Common myeloid progenitor, CD34-positive (primary cell): ENCODE results near the gene NUCKS1.
A peak's percentile ranks its signal among the peaks of the same experiment; 100 is the strongest.

Source experiments
- CTCF ChIA-PET: fragments of 350-600 bp; sonication (Branson Sonifier 250); formaldehyde crosslinking; loops from one replicate; lab custom pipeline; 2021; ENCODE audit warnings: antibody characterized with exemption; lab: Charles Lee
- POLR2A ChIA-PET: fragments of 350-600 bp; sonication (Branson Sonifier 250); formaldehyde crosslinking; loops from one replicate; lab custom pipeline; 2021; ENCODE audit warnings: antibody characterized with exemption; lab: Charles Lee
- DNase-seq, 3 donors: peaks; one replicate each; pipeline versions ENCODE4 v3.0.0 to v3.0.0-alpha.2; 2013
- H3K27ac ChIP-seq, 2 experiments: 1 replicate in 1 of 2; 2 replicates in 1 of 2; pipeline ENCODE4 v1.7.0; 2013; ENCODE audit warnings: inconsistent platforms in 2 of 2, low read length in 2 of 2, mild to moderate bottlenecking in 2 of 2, low read depth in 1 of 2, moderate library complexity in 1 of 2; ENCODE audit not compliant: severe bottlenecking in 2 of 2, insufficient read depth in 1 of 2, poor library complexity in 1 of 2
- H3K27me3 ChIP-seq, 5 experiments: replicated peaks in 2 of 5; 1 replicate in 3 of 5; 2 replicates in 2 of 5; pipeline versions ENCODE4 v1.6.1 to v1.7.0; 2013; ENCODE audit warnings: low read length in 4 of 5, mild to moderate bottlenecking in 2 of 5, moderate library complexity in 2 of 5, inconsistent platforms in 1 of 5; ENCODE audit not compliant: insufficient read depth in 5 of 5, control insufficient read depth in 4 of 5
- H3K36me3 ChIP-seq, 4 experiments: 1 replicate in 2 of 4; 2 replicates in 2 of 4; pipeline versions ENCODE4 v1.6.1 to v1.7.0; 2013; ENCODE audit warnings: low read length in 3 of 4, control low read depth in 1 of 4, mild to moderate bottlenecking in 1 of 4; ENCODE audit not compliant: control insufficient read depth in 4 of 4, insufficient read depth in 4 of 4
- H3K4me1 ChIP-seq, 4 experiments: 1 replicate in 3 of 4; 2 replicates in 1 of 4; pipeline versions ENCODE4 v1.6.1 to v1.7.1; 2013; ENCODE audit warnings: low read length in 3 of 4, mild to moderate bottlenecking in 3 of 4, control low read depth in 1 of 4, inconsistent platforms in 1 of 4, moderate library complexity in 1 of 4; ENCODE audit not compliant: control insufficient read depth in 4 of 4, insufficient read depth in 4 of 4; ENCODE audit errors: control extremely low read depth in 1 of 4
- H3K4me3 ChIP-seq, 7 experiments: 1 replicate in 4 of 7; 2 replicates in 3 of 7; pipeline versions ENCODE4 v1.5.1 to v1.7.0; 2013; ENCODE audit warnings: mild to moderate bottlenecking in 7 of 7, low read length in 6 of 7, moderate library complexity in 6 of 7, inconsistent platforms in 2 of 7, low read depth in 2 of 7, control low read depth in 1 of 7; ENCODE audit not compliant: insufficient read depth in 4 of 7, control insufficient read depth in 1 of 7; ENCODE audit errors: extremely low read depth in 1 of 7
- H3K9me3 ChIP-seq, 5 experiments: 1 replicate in 4 of 5; 2 replicates in 1 of 5; pipeline versions ENCODE4 v1.6.1 to v1.7.1; 2013; ENCODE audit warnings: low read length in 4 of 5, mild to moderate bottlenecking in 2 of 5, inconsistent platforms in 1 of 5, low read depth in 1 of 5, moderate library complexity in 1 of 5; ENCODE audit not compliant: control insufficient read depth in 4 of 5, insufficient read depth in 2 of 5; ENCODE audit errors: control extremely low read depth in 1 of 5
- WGBS: methylation state at CpG from one replicate; pipeline ENCODE4 v1.1.5; 2013; ENCODE audit not compliant: insufficient coverage; 5-methylcytosine and 5-hydroxymethylcytosine counted together

The NUCKS1 gene

DNA sequence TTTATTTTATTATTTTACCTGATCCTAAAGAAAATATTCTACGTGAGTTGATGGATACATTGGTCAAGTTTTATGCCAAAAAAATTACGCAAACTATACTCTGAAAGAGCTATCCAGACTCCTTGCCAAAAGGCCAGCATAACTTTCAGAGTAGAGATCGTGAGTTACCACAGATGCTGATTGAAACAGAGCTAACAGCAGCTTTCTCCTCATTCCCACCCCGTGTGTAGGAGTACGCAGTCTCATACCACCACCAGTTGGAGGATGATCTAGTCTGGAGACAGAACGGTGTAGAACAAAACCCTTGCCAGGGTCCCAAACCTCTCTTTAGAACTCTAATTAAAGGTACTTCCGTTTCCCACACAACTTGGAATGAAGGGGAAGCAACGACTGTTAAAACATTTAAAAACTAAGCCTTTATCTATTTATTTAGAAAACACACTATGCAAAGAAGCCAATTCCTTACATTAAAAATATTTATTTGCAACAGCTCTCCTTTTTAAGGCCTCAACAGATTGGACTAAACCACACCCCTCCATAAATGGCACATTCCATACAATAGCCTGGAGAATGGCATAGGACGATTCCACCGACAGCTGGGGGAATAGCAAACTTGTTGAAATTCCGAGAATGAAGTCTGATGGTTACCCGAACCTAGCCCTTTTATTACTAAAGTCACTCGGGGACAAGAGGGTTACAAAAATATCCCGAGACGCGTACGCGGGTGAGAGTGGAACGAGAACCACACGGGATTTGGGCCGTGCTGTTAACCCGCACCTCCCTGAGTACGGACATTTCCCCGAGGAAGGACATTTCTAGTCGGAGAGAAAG, 1.4 kb downstream of the NUCKS1 start:
- Histone ChIP-seq H3K4me1 (peaks cover 13 to 35% (median 19%) of the 10 kb centered on the region in 4 experiments), H3K27me3 (no peaks in the 10 kb centered on the region), H3K4me3 (peak overlapping the region; percentile 82 to 99 (median 94)), H3K36me3 (peaks cover 0 to 14% (median 1%) of the 10 kb centered on the region in 4 experiments), H3K9me3 (no peaks in the 10 kb centered on the region), H3K27ac (peak overlapping the region; percentile 91 to 98)
- 4% methylated on average over 18 of the region's 25 CpGs for WGBS
- ChIA-PET CTCF (interaction anchor here (0.5 to 1.7 kb wide), 6 partner anchors 11 to 91 kb away, joined by 3 to 6 read pairs (median 4); no protein-coding TSS in a partner anchor), POLR2A (interaction anchor here (0.6 to 1.2 kb wide), 5 partner anchors 11 to 73 kb away, joined by 3 to 7 read pairs (median 4); partner anchors contain the start of gene RAB29)
- DNase-seq = peak; percentile 71 to 87 (median 83)

DNA sequence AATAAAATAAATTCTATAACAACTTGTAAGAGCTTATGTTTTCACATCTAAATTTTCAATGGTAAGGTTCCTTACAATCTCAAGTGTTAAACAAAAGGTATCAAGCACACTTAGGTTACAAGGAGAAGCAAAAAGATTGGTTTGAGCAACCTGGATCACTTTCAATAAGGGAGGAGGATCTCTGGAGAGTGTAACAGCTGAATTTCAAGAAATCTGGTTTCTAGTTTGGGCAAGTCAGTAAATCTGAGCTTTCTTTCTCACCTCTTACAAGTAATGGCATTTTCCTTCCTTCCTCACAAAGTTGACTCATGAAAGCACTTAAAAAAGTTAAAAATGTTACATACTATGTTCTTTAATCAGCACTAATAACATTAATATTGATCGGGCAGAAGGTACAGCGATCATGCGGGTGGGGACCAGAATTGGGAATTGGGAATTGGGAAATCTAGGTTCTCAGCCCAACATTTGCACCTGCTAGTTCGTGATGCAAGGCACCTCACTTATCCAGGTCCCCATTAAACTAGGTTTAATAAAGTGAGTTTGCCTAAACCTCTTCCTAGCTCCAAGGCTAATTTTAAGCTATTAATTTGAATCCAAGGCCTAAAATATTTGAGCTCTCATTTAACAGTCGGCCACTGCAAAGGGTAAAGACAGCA, 3.1 kb downstream of the NUCKS1 start:
- H3K27ac ChIP-seq = no peak overlapping the region
- CTCF ChIA-PET = interaction anchor here (0.9 to 3.1 kb wide), 9 partner anchors 8 to 231 kb away, joined by 3 to 9 read pairs (median 4); no protein-coding TSS in a partner anchor
- POLR2A ChIA-PET = no interaction called here
- H3K9me3 ChIP-seq = no peaks in the 10 kb centered on the region
- peaks cover 0 to 14% (median 2%) of the 10 kb centered on the region in 4 experiments for H3K36me3 ChIP-seq
- H3K4me1 ChIP-seq = peaks cover 13 to 39% (median 21%) of the 10 kb centered on the region in 4 experiments
- peak overlapping the region in 4 of 7 experiments; percentile 1 to 92 (median 51) for H3K4me3 ChIP-seq
- no peak for DNase-seq
- 92% methylated on average over 4 of the region's 5 CpGs for WGBS
- H3K27me3 ChIP-seq = no peaks in the 10 kb centered on the region

DNA sequence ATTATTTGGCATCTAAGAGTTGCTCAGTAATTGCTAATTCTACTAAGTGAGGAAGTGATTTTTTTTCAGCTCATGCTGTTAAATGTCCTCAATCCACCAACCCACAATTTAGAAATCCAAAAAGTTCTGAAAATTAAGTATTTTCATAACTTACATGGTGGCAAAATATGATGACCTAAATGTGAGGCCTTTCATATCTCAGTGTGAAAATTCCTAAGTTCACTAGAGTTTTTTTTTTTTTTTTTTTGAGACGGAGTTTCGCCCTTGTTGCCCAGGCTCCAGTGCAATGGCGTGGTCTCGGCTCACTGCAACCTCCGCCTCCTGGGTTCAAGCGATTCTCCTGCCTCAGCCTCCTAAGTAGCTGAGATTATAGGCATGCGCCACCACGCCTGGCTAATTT, 5.6 kb downstream of the NUCKS1 start:
- Histone ChIP-seq H3K9me3 (no peaks in the 10 kb centered on the region), H3K27ac (no peak overlapping the region), H3K4me3 (no peak overlapping the region), H3K4me1 (peaks cover 9 to 37% (median 21%) of the 10 kb centered on the region in 4 experiments), H3K36me3 (peaks cover 2 to 31% (median 3%) of the 10 kb centered on the region in 4 experiments), H3K27me3 (no peaks in the 10 kb centered on the region)
- DNase-seq = no peak
- POLR2A ChIA-PET = no interaction called here
- WGBS = no CpG with 5 or more reads among the region's 8 CpGs
- CTCF ChIA-PET = interaction anchor here (0.7 to 3.1 kb wide), 4 partner anchors 11 to 233 kb away, joined by 3 to 9 read pairs (median 6); no protein-coding TSS in a partner anchor

DNA sequence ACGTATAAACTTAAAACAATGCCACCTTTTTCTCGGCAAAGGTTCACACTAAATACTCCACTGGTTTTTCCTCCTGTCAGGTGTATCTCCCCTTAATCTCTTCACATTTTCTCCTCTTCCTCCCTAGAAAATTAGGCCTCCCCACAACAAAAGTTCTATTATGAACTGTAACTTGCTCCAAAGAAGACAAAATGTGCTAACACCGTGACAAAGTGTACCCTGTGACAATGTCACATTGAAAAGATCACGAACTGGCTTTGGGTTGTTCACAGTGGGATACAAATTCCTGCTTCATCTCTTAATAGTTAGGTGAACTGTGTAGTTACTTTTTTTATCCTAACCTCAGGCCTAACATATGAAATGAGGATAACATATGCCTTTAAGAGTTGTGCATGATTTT, 6.0 kb downstream of the NUCKS1 start:
- no peaks in the 10 kb centered on the region for H3K27me3 ChIP-seq
- no peak overlapping the region for H3K4me3 ChIP-seq
- POLR2A ChIA-PET = no interaction called here
- no peaks in the 10 kb centered on the region for H3K9me3 ChIP-seq
- H3K36me3 ChIP-seq = peaks cover 2 to 33% (median 4%) of the 10 kb centered on the region in 4 experiments
- no peak overlapping the region for H3K27ac ChIP-seq
- no peak for DNase-seq
- H3K4me1 ChIP-seq = peaks cover 9 to 37% (median 21%) of the 10 kb centered on the region in 4 experiments
- CTCF ChIA-PET = interaction anchor here (1.7 kb wide), 1 partner anchor 11 kb away, joined by 4 read pairs; no protein-coding TSS in a partner anchor
- 83% methylated on average over 4 of the region's 4 CpGs for WGBS

DNA sequence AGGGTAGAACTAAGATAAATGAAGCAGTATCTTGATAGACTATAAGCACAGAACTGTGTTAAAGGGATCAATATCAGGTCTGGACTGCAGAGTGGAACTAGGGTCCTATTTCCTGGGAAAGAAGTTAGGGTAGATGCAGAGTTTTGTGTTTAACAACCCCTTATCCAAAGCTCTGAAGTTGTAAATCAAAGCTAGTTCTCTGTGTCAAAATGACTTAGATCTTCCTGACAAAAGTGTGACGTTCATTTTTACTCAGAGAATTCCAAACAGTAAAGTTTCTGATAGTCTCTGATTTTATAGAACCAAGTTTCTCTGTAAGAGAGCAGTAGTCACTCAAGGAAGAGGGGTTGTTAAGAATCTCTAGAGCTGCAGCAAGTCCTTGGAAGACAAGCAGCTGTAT, 8.3 kb downstream of the NUCKS1 start:
- Histone ChIP-seq H3K9me3 (no peaks in the 10 kb centered on the region), H3K4me1 (peaks cover 0 to 18% (median 5%) of the 10 kb centered on the region in 4 experiments), H3K36me3 (peaks cover 5 to 27% (median 7%) of the 10 kb centered on the region in 4 experiments), H3K27me3 (no peaks in the 10 kb centered on the region), H3K4me3 (no peak overlapping the region), H3K27ac (no peak overlapping the region)
- CTCF ChIA-PET = interaction anchor here (1.0 to 6.7 kb wide), 6 partner anchors 11 to 83 kb away, joined by 3 to 39 read pairs (median 4); no protein-coding TSS in a partner anchor
- no peak for DNase-seq
- POLR2A ChIA-PET = no interaction called here
- whole genome bisulfite sequencing = 38% methylated on average over 1 of the region's 1 CpG

DNA sequence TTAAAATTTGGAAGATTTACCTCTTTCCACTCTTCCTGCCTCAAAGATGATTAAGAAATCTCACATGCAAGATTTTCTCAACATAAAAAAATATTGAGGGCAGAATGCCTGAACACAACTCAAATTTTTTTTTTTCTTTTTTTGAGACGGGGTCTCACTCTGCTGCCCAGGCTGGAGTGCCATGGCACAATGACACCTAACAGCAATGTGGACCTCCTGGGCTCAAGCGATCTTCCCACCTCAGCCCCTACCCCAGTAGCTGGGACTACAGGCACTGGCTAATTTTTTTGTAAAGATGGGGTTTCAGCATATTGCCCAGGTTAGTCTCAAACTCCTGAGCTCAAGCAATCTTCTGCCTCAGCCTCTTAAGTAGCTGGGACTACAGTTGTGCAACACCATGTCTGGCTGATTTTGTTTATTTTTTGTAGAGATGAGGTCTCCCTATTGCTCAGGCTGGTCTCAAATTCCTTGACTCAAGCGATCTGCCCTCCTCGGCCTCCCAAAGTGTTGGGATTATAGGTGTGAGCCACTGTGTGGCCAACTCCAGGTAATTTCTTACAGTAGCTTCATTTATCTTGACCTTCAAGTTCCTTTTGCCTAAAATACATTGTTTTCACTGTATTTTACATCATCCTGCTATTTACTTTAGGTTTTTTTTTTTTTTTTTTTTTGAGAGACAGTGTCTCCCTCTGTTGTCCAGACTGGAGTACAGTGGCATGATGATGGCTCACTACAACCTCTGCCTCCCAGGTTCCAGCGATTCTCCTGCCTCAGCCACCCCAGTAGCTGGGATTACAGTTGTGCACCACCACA, 10.4 kb downstream of the NUCKS1 start:
- Histone ChIP-seq H3K27me3 (no peaks in the 10 kb centered on the region), H3K4me1 (peaks cover 0 to 12% (median 4%) of the 10 kb centered on the region in 4 experiments), H3K27ac (no peak overlapping the region), H3K36me3 (peaks cover 8 to 34% (median 9%) of the 10 kb centered on the region in 4 experiments), H3K4me3 (no peak overlapping the region), H3K9me3 (no peaks in the 10 kb centered on the region)
- ChIA-PET POLR2A (interaction anchor here (0.6 to 1.0 kb wide), 2 partner anchors 18 to 21 kb away, joined by 3 to 5 read pairs; no protein-coding TSS in a partner anchor), CTCF (interaction anchor here (0.9 to 6.7 kb wide), 11 partner anchors 8 to 148 kb away, joined by 3 to 39 read pairs (median 4); no protein-coding TSS in a partner anchor)
- DNase-seq = peak in 1 of 3 donors; percentile 17
- 100% methylated on average over 1 of the region's 5 CpGs for WGBS
